Activated T-cell treated with anti-CD3 and anti-CD28 coated beads for 4 hours (primary cell): ENCODE measurements around the gene RAPGEF6.
"Not testable (repeated sequence)": the region's sequence is repeated elsewhere in the genome, so short reads cannot be mapped to it uniquely, and the experiment has no call there.

Experiments
- DNase-seq: peaks from one replicate; pipeline ENCODE4 v3.0.0-alpha.2; 2020

The RAPGEF6 gene

GRCh38 chr5:131634996-131635683 lies at the start of gene RAPGEF6:
RAPGEF6 (minus strand) TSS chr5:131635229; CDS start chr5:131635030, 199 bp downstream.
- DNase-seq = peak; percentile 94

- no peak for DNase-seq
Observed at GRCh38 chr5:131684595-131684994, 49.6 kb upstream of the RAPGEF6 start.

GRCh38 chr5:131684051-131684450 lies 49.0 kb upstream of the RAPGEF6 start:
- DNase-seq = no peak

DNA sequence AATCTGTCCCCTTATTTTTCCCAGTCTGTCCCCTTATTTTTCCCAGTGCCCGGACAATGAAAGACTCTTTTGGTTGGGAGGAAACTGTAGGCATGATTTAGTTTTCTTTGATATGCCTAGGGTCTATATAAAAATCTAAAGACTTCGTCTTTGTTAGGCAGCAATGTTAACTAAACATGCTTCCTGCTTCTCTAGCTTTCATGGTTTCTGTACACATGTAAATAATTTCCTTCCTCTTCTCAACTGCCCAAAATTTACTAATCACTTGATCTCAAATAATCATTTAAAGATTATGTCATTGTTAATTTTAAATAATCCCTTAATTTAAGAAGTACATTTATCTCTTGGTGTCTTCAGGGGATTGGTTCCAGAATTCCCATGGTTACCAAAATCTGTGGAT lies 47.8 kb upstream of the RAPGEF6 start:
- DNase-seq = no peak

DNA sequence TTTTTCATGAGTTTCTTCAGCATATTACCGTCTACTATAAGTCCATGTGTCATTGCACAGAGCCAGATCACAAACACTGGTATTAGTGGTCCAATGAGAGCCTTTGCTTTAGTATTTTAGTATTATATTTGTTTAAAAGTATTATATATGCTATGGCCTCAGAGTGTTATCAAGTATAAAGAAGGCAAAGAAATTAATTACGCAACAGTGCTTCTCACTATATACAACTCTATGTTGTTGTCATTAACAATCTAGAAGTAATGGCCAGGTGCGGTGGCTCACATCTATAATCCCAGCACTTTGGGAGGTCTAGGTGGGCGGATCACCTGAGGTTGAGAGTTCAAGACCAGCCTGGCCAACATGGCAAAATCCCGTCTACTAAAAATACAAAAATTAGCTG lies 47.1 kb upstream of the RAPGEF6 start:
- no peak for DNase-seq

GRCh38 chr5:131679911-131680310 lies 44.9 kb upstream of the RAPGEF6 start:
- DNase-seq = no peak

GRCh38 chr5:131678273-131678672 lies 43.2 kb upstream of the RAPGEF6 start:
- DNase-seq = not testable (repeated sequence)

- no peak for DNase-seq
Observed at GRCh38 chr5:131677115-131677514, 42.1 kb upstream of the RAPGEF6 start.

- DNase-seq = no peak
Observed at GRCh38 chr5:131672776-131673175, 37.7 kb upstream of the RAPGEF6 start.

DNA sequence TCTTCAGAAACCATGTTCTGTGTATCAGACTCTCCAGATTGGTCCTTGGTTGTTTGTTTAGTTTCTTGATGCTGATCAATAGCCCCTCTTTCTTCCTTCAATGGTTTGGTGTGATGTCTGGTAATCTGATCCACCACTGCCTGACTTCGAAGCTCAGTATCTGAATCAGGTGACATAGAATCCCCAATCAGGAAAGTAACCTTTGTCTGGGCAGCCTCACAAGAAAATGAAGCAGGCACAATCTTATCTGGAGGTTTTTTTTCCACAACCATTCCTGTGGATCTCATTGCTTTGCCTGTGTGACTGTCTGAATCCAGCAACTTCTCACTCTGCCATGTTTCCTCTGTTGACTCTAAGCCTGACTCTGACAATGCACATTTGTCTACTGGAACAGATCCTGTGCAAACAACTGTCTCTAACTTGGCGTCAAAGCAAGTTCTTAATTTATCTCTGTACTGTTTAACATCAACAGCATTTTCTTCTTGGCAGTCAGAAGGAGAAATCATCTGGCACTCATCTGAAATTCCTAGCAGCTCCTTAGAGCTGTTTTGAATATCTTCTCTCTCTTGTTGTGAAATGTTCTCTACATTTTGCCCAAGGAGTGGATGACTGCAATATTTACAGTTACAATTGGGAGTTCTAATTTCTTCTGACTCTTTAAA lies 37.1 kb upstream of the RAPGEF6 start:
- no peak for DNase-seq

- DNase-seq = no peak
Observed at GRCh38 chr5:131671409-131671808, 36.4 kb upstream of the RAPGEF6 start.

DNA sequence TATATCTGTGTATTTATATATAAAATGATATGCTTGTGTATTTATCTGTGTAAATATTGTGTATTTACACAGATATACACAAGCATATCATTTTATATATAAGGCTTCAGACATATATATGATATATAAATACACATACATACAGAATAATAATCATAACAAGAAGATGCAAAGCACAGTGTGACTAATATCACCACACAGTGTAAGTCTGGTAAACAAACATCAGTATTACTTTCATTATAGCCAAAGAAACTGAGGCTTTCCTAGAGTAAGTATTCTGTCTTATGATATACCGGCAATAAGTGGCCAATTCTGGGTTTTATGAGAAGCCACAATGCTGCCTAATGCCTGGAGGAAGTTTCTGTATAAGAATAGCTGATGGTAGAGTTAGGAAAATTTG lies 29.9 kb upstream of the RAPGEF6 start:
- no peak for DNase-seq

DNA sequence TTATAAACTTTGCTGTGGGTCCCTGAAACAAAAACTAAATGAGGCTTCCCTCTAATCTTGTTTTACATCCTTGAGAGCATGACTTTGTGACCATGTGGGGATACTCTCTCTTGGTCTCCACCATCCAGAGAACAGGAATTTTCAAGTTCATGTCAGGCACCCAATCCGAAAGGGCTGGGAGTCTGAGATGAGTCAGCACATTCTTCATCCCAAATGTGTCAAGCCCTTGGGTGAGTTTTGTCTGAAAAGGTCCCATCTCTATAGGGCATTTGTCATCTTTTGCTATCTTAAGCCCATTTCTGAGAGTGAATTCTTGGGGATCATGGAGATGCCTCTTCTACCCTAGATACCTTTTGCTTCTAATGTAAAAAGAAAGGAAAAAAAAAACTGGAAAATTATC lies 26.9 kb upstream of the RAPGEF6 start:
- DNase-seq = no peak

DNA sequence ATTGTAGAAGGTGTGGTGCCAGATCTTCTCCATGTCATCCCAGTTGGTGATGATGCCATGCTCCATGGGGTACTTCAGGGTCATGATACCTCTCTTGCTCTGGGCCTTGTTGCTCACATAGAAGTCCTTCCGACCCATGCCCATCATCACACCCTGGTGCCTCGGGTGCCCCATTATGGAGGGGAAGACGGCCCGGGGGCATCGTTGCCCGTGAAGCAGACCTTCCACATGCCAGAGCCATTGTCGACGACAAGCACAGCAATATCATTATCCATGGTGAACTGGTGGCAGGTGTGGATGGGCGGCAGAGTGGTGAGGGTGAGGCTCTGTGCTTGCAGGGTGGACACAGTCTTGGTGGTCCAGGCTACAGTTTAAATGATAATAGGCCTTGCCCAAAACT lies 24.8 kb upstream of the RAPGEF6 start:
- no peak for DNase-seq

GRCh38 chr5:131659290-131659689 lies 24.3 kb upstream of the RAPGEF6 start:
- no peak for DNase-seq

- DNase-seq = no peak
Observed at GRCh38 chr5:131654776-131655175, 19.7 kb upstream of the RAPGEF6 start.

DNA sequence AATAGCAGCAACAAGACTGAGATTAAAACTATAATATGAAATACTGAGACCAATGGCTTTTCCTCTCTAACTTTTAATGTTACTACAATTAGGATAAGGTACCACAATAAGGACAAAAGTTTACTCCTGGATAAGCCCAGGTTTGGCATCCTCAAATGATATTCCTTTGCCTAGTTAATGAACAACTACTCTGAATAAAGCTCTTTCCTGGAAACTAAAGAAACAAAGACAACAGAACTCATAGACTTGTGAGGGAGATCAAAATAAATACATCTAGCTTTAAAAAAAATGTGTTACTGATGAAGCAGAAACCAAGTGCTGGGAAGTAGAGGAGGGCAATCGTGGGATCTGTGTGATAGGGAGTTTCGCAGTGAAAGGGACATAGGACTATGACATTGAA lies 19.3 kb upstream of the RAPGEF6 start:
- no peak for DNase-seq

DNA sequence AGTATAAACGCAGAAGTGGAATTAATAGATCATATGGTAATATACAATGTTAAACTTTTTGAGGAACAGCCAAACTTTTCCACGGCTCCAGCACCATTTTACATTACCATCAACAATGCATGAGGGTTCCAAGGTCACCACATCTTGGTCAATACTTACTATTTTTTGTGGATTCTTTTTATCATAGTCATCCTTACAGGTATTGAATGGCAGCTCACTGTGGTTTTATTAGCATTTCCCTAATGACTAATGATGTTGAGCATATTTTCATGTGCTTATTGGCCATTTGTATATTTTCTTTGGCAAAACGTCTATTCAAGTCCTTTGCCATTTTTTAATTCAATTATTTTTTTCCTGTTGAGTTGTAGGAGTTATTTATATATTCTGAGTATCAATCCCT lies 14.1 kb upstream of the RAPGEF6 start:
- DNase-seq = no peak

DNA sequence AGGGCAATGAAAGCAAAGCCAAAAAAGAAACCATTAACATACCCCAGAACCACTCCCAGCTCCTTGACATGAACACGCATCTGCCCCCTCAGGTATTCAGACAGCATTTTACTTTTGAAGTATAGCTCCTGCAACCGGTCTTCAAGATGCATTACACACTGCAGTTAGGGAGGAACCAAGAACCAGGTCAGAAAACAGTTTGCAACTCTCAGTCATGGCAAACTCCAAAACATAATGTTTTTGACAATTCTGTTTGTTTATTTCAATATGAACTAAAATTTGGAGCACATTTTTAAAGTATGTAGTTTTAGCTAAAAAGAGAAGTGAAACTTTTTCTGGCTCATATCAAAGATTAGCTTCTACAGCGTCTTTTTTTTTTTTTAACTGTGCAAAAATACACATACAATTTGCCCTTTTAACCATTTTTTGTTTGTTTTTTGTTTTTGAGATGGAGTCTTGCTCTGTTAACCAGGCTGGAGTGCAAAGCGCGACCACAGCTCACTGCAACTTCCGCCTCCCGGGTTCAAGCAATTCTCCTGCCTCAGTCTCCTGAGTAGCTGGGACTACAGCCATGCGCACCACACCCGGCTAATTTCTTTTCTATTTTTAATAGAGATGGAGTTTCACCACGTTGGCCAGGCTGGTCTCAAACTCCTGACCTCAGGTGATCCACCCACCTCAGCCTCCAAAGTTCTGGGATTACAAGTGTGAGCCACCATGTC lies 12.2 kb upstream of the RAPGEF6 start:
- no peak for DNase-seq

GRCh38 chr5:131644822-131645221 lies 9.8 kb upstream of the RAPGEF6 start:
- DNase-seq = no peak

DNA sequence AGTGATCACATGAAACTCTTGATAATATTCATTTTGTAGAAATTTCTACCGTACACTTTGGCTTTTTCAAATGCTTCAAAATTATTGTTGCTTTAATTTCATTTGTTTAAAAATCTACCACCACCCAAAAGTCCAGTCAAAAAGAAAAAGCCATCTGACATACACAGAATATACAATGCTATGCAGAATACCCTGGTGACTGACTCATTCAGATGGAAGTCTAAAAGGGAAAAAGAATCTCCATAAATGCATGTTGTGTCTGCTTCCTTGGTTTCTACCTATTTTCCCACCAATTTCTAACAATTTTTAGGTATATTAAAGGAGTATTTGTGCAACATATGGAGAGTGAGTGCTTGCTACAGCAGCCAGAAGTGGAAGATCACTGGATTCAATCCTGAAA lies 9.3 kb upstream of the RAPGEF6 start:
- no peak for DNase-seq

- no peak for DNase-seq
Observed at GRCh38 chr5:131641494-131641893, 6.5 kb upstream of the RAPGEF6 start.

DNA sequence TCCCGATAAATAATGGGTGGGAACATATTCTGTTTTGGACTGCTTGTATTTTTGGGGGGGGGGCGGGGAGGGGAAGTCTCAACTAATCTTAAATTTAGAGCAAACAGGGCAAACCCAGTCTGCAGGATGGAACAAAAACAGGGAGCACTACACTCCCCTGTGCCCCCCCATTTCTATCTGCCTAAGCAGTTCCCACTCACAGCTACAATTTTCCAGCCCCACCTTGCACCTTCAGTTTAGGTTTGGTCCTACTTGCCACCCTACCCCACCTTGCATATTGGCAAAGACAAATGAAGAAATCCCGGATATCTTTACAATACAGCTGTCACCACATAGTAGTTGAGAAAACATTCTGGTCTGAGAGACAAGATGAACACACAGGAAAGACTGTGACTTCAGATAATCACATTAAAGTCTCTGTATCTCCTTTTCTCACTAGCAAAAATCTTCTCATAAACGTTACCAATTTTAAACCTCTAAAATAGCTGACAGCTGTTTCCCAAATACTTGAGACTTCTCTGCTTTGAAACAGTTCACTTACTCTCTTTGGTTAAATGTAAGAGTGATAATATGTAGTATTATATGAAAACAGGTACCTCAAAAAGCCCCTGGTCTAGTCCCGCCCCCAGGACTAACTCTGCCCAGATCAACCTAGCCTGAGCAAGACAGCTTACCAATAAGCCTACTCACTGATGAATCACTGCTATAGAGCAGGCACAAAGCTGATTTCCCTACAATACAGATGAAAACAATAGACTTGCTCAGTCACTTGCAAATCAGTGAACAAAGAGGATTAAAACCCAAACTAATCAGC lies 5.2 kb upstream of the RAPGEF6 start:
- DNase-seq = peak; percentile 44
